Measurements from ENCODE around the gene ATG7. TPM values are rescaled to one million over a fixed set of nuclear protein-coding genes. Genes with fewer than 3 reads are reported as not detected.

Gene ATG7
- total RNA-seq, 1 experiment from 2014 or later: 29.3 TPM

DNA sequence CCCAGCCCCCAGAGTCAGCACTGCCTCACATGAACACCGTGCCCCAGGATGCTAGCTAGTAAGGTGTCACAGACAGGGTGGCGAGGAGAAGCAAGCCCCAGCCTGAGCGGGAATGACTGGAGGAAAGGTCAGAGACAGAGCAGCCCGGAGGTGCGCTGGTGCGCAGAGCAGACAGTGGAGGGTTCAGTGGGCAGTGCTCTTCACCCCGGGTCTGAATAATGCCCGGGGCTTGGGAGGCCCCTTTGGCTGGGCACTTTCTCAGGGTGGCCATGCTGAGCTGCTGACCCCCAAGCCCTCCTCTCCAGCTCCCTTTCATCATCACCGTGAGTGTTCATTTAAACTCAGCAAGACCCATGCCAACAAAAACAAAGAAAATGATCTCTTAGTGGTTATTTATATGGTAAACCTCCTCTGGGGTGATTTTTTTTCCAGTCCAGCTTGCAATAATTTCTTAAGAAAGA, 260.8 kb downstream of the ATG7 start:
- Histone ChIP-seq H3K4me3 (replicated peaks in 1 of 2; ENCODE audit: low read depth in 1 of 2, low read length in 2 of 2) (no peak overlapping the region), H3K79me2 (ENCODE audit: insufficient read depth, low read length) (no peaks in the 10 kb centered on the region), H3K9me2 (ENCODE audit: insufficient read depth) (no peaks in the 10 kb centered on the region), H3K36me3 (ENCODE audit: control insufficient read depth in 1 of 2, insufficient read depth in 2 of 2, low read length in 2 of 2) (no peaks in the 10 kb centered on the region), H3K4me1 (ENCODE audit: control insufficient read depth in 1 of 2, insufficient read depth in 2 of 2, low read length in 2 of 2) (peaks cover 0 to 11% of the 10 kb centered on the region in 2 experiments; a peak in 2 of 4 replicates), H3K9ac (ENCODE audit: low read length) (no peak overlapping the region), H3K27ac (ENCODE audit: low read depth, low read length) (no peak overlapping the region), H3K9me3 (ENCODE audit: control insufficient read depth in 1 of 2, insufficient read depth in 1 of 2, low read depth in 1 of 2, low read length in 2 of 2) (no peaks in the 10 kb centered on the region), H4K20me1 (ENCODE audit: insufficient read depth) (no peaks in the 10 kb centered on the region), H2AFZ (ENCODE audit: low read depth, low read length, poor library complexity, severe bottlenecking) (no peak overlapping the region), H3K27me3 (ENCODE audit: insufficient read depth, low read length) (no peaks in the 10 kb centered on the region), H3K4me2 (ENCODE audit: low read length) (no peak overlapping the region)
- BruUV-seq (replicated peaks): no TSS peak
- ChIA-PET RAD21 (ENCODE audit: low non-redundant PET in 1 of 2, low total read pairs in 2 of 2, uncharacterized antibody in 2 of 2, unreplicated experiment in 2 of 2) (no interaction called here), CTCF (no interaction called here), POLR2A (no interaction called here)
- ATAC-seq: no peak
- DNase-seq (ENCODE audit: low read depth, low spot score): no peak
- intact Hi-C loops (cut with micrococcal nuclease): no loop called here
- TF ChIP-seq, protein P1, sequence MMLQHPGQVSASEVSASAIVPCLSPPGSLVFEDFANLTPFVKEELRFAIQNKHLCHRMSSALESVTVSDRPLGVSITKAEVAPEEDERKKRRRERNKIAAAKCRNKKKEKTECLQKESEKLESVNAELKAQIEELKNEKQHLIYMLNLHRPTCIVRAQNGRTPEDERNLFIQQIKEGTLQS (IDR thresholded peaks at IDR 0.05): no peak
- TF ChIP-seq TCF7L2 (IDR thresholded peaks at IDR 0.05; ENCODE audit: borderline replicate concordance, extremely low read depth, insufficient read depth, insufficient read length) (no peak), YY1 (IDR thresholded peaks at IDR 0.05; ENCODE audit: extremely low read depth, insufficient replicate concordance, low read depth, low read length) (no peak), CBX3 (IDR thresholded peaks at IDR 0.05; ENCODE audit: low read depth) (no peak), SIN3A (IDR thresholded peaks at IDR 0.05; ENCODE audit: low read depth) (no peak), FOSL1 (IDR thresholded peaks at IDR 0.05; ENCODE audit: low read depth) (no peak), EGR1 (IDR thresholded peaks at IDR 0.05; ENCODE audit: low read depth) (no peak), CEBPB (IDR thresholded peaks at IDR 0.05; ENCODE audit: low read depth) (no peak), ZNF274 (IDR thresholded peaks at IDR 0.05; ENCODE audit: low read depth, low read length) (no peak), SRF (IDR thresholded peaks at IDR 0.05; ENCODE audit: low read depth) (no peak), EZH2phosphoT487 (IDR thresholded peaks at IDR 0.05; ENCODE audit: borderline replicate concordance) (no peak), RAD21 (IDR thresholded peaks at IDR 0.05; ENCODE audit: low read depth) (no peak), JUND (IDR thresholded peaks at IDR 0.05) (no peak), EZH2 (IDR thresholded peaks at IDR 0.05) (no peak), ZFX (IDR thresholded peaks at IDR 0.05) (no peak), POLR2A (IDR thresholded peaks at IDR 0.05; ENCODE audit: borderline replicate concordance, extremely low read depth, insufficient read depth, insufficient read length) (no peak), POLR2AphosphoS5 (IDR thresholded peaks at IDR 0.05; ENCODE audit: low read depth, low read length) (no peak)
- TF ChIP-seq, protein P2, sequence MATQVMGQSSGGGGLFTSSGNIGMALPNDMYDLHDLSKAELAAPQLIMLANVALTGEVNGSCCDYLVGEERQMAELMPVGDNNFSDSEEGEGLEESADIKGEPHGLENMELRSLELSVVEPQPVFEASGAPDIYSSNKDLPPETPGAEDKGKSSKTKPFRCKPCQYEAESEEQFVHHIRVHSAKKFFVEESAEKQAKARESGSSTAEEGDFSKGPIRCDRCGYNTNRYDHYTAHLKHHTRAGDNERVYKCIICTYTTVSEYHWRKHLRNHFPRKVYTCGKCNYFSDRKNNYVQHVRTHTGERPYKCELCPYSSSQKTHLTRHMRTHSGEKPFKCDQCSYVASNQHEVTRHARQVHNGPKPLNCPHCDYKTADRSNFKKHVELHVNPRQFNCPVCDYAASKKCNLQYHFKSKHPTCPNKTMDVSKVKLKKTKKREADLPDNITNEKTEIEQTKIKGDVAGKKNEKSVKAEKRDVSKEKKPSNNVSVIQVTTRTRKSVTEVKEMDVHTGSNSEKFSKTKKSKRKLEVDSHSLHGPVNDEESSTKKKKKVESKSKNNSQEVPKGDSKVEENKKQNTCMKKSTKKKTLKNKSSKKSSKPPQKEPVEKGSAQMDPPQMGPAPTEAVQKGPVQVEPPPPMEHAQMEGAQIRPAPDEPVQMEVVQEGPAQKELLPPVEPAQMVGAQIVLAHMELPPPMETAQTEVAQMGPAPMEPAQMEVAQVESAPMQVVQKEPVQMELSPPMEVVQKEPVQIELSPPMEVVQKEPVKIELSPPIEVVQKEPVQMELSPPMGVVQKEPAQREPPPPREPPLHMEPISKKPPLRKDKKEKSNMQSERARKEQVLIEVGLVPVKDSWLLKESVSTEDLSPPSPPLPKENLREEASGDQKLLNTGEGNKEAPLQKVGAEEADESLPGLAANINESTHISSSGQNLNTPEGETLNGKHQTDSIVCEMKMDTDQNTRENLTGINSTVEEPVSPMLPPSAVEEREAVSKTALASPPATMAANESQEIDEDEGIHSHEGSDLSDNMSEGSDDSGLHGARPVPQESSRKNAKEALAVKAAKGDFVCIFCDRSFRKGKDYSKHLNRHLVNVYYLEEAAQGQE (IDR thresholded peaks at IDR 0.05; ENCODE audit: low read depth): no peak
- TF ChIP-seq, protein P3, sequence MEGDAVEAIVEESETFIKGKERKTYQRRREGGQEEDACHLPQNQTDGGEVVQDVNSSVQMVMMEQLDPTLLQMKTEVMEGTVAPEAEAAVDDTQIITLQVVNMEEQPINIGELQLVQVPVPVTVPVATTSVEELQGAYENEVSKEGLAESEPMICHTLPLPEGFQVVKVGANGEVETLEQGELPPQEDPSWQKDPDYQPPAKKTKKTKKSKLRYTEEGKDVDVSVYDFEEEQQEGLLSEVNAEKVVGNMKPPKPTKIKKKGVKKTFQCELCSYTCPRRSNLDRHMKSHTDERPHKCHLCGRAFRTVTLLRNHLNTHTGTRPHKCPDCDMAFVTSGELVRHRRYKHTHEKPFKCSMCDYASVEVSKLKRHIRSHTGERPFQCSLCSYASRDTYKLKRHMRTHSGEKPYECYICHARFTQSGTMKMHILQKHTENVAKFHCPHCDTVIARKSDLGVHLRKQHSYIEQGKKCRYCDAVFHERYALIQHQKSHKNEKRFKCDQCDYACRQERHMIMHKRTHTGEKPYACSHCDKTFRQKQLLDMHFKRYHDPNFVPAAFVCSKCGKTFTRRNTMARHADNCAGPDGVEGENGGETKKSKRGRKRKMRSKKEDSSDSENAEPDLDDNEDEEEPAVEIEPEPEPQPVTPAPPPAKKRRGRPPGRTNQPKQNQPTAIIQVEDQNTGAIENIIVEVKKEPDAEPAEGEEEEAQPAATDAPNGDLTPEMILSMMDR (IDR thresholded peaks at IDR 0.05 in 2 of 3, conservative IDR thresholded peaks at IDR 0.05 in 1 of 3; ENCODE audit: borderline replicate concordance in 1 of 3, insufficient read depth in 1 of 3, low read depth in 2 of 3, low read length in 2 of 3): no peak

All from HCT116 (cell line).